CD1c-positive myeloid dendritic cell (primary cell): ENCODE data around the gene PCYT2.

Source experiments
- DNase-seq: peaks from one replicate; pipeline ENCODE4 v3.0.0-alpha.2; 2016; ENCODE audit errors: extremely low spot score

The PCYT2 gene

DNA sequence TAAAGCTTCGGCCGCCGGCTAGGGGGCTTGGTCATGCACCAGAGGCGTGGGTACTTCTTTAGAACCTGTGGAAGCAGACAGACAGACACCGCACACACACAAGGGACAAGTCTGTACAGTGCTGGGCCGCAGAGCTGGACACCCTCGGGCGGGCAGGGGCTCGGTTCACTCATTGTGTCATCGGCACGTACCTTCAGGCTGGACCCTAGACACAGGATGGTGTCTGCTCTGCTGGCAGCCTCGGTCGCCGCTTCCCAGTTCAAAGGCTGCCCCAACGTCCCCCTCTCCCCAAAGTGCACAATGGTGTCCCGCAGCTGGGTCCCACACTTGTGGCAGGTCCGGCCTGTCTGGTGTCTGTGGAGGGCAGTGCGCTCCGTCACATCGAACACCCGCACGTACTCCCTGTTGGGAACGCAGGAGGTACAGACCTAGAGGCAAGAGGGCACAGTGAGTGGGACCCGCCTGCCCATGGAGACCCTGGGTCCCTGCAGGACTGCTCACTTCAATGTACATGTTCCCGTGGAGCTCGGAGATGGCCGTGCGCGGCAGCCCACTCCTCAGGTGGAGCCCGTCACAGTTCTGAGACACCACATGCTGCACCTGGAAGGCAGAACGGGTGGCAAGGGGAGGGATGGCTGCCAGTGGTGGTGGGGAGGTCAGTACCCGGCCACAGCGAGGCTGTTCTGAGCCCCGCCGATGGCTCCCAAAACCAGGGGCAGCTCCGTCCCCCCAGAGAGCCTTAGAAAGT lies 3.1 kb upstream of the PCYT2 start:
- no peak for DNase-seq

DNA sequence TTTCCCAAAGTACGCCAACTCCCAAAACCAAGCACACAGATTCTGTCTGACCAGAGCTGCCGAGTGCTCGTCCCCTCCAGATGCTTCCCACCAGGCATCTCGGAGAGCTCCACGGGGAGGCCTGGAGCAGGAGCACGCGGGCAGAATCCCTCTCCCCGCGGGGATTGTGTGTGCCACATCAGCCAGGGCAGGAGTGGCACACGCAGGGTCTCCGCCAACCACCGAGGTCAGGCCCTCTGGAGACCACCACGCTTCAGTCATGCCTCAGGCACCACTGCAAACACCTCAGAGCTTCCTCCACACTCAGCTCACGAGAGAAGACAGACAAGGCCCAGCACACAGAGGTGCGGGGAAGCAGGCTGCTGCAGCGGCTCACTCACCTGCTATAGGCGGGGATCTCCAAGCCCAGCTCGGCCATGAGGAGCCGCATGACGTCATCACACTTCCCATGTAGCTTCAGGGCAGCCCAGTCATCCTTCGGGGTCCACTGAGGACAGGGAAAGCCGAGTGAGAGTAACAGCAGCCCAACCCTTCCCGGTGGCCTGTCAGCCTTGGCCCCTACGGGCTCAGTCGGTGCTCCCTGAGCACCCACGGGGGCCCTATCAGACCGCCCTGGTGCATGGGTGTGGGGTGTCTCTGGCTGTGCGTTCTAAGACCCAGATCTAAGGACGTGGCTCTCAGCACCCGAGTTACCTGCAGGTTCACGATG lies 2.3 kb upstream of the PCYT2 start:
- DNase-seq: no peak

DNA sequence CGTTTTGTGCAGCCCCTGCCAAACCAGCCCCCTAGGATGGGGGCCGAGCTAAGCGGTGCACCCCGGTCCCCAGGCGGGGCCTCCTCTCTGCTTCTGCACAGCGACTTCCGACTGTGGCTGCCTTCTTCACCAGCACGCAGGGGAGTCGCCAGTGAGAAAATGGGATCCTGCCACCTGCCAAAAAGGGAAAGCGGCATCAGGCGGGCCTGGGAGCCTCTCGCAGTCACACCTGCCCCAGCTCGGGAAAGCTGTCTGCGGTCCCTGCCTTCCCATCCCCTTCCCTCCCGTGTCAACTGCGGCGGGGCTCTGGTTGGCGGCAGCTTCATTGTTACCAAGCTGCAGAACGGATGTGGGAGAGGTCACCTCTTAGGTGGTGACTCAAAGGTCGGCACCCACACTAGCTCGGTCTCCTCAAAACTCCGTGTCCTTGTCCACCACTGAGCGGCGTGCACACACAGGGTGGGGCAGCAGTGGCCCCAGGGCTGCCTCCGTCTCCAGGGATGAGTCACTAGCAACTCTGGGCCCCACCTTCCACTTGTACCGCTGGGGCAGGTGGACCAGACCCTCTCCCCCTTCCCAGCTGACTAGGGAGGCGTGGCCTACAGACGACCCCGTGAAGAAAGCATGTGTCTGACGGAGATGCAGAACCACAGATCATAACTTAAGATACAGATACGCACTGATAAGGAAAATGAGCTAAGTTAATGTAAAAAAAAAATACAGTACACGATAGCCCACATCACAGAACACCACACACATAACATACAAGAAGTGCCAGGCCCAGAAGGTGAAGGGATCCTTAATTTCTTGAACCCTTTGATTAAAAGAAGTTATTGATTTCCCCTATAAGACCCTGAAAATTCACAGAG lies 1.5 kb upstream of the PCYT2 start:
- no peak for DNase-seq

DNA sequence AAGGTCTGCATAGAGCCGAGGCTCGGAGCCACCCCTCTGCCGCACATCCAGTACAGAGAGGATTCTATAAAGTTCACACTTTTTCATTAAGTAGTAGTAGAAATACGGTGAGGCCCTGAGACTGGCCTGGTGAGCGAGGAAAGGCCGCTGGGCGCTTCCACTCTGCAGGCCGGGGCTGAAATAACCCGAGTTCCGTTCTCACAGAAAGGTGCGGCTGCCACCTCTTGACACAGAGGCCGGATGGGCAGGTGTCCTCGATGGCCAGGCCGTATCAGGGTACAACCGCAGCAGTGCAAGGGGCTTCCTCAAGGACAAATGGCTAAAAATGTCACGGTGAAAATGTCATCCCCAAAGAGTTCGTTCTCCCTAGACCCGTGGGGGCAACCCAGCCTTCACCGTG lies 770 bp upstream of the PCYT2 start:
- no peak for DNase-seq

DNA sequence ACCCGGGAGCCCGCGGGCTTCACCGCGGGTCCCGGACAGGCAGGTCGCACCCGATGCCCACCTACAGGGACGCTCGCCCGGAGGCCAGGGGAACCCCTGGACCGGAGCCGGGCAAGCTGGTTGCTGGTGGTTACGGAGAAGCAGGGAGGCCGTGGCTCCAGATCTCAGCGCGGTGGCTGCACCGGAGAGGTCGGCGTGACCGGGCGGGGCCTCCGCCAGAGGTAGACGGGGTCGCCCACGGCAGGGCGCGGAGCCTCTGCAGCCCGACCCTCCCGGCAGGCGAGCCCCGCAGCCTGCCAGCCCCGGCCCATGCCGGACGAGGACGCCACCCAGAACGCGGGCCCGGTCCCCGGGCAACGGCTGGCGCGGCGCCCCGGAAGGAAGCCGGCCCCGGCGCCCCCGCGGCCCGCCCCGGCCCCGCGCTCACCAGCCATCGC lies 341 bp downstream of the PCYT2 start:
- no peak for DNase-seq

DNA sequence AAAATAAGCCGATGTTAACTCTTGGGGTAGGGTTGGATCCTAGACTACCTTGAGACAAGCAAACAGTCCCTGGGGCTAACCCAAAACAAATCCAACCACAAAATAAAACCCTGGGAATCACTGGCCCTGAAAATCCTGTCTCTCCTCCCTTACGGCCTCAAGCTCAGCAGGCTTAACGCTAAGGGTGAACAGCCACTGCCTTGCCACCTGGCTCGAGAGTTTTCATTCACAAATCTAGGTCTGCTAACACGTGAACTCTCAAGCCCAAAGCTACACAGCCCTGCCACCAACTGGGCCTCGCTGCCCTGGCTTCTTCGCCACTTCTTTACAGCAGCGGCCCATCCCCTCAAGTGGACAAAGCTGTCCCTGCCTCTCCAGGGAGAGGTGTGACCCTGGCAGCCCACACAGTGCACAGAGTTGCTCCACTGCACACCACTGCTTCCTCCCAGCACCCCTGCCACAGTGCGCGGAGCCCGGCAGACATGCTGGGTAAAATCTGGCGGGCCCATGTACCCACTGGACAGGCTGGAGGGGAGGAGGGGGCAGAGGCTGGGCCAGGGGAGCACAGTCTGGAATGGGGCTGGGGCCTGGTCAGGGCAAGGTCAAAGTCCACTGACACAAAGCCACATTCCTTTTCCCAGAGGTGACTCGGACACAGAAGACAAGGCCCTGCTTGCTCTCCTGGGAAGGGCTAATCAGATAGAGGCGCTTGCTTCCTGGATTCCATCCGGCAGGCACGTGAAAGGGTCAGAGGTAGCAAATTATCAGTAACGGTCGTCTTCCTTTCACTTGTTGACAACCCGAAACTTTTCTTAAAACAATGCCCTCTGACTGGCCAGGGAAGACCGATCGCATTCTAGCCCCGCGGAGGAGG lies 996 bp downstream of the PCYT2 start:
- DNase-seq: no peak

DNA sequence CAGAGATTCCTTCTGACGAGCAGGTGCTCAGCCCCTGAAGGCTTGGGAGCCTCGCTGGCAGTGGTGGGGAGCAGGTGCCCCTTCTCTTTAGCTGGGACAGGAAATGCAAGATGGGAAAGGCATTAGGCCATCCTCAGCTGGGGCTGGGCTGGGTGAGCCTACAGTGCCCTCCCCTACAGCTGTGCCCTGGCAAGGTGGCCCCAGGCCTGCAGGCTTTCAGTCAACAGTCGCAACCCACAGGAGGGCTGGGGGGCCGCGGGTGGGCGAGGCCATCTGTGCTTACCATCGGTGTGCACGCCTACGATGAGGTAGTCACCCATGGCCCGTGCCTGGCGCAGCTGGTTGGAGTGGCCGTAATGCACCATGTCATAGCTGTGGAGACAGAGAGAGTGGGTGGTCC lies 2.0 kb downstream of the PCYT2 start:
- DNase-seq: no peak

DNA sequence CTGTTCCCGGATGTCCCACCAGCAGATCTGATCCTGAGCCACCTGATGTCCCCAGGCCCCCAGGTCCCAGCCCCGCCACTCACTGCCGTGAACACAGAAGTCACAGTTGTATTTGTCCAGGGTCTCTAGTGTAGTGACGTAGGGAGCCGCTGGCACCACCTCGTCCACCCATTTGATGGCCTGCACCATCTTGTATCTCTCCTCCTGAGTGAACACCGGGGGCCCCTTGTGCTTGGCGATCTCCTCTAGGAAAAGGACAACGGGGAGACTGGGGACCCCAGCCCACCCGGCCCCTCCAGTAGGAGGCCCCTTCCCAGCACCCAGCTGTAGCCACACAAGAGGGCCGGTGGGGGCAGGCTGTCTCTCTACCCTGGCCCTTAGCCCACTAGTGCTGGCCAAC lies 2.4 kb downstream of the PCYT2 start:
- DNase-seq: no peak

DNA sequence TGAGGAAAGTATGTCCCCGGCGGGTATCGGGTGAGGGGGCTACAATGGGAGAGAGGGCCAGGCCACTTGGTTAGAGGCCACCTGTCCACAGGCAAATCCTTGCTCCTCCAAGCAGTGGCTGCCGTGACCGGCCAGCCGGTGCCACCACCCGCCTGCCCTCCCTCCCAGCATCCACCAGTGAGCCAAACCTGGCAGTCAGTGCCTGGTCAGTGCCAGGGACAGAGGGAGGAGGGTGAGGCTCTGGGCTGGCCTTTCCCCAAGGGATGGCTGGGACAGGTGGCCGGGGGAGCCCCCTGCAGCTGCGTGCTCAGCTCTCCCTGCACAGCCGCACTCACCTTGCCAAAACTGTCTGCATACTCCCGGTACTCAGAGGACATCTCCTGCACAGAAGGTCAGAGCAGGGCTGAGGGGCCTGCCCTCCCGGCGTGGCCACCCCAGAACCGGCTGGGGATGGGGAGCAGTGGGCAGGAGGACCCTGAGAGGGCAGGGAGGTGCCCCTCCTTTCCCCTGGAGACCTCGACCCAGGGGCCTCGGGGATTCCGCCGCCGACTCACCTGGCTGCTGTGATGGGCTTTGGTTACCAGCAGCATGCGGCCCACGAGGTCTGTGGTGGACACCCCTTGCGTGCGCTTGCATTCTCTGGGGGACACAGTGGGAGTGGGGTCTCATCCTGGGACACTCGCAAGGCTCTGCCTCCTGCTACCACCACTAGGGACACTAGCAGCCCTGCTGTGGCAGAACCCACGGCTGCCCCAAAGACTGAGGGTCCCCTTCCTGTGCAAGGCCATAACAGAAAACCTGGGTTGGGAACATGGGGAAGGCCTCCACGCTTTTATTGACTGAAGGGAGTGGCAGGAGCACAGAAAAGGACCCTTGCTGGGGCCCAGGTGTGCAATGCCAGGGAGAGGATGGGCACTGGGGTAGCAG lies 3.7 kb downstream of the PCYT2 start:
- DNase-seq: no peak

DNA sequence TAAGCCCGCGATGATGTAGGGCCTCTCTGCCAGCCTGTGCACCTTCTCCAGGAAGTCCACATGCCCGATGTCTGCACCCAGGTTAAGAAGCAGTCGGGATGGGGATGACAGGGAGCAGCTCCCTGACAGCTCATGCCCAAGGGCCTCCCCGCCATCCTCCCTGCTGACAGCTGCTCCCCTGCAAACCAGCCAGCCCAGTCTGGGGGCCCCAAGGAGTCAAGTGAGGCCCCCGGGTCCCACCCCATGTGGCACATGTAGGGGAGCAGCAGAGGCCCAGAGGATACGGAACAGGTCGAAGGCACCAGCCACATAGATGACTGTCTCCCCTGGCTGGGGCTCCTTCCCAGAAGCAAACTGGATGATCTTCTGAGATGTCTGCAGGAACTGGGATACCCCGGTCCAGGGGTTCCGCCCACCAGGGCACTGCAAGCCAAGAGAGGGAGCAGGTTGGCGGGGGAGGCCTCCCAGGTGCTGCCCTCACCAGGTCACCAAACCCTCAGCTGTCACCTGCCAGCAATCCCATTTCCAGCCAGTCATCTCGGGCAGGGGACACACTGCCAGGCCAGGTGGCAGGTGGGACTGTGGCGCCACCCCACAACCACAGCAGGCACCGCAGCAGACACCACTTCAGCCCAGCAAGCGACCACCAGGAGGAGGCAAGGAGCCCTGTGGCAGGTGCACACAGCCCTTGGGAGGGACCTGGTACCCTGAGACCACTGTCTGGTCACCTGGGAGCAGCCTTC lies 4.6 kb downstream of the PCYT2 start:
- no peak for DNase-seq

DNA sequence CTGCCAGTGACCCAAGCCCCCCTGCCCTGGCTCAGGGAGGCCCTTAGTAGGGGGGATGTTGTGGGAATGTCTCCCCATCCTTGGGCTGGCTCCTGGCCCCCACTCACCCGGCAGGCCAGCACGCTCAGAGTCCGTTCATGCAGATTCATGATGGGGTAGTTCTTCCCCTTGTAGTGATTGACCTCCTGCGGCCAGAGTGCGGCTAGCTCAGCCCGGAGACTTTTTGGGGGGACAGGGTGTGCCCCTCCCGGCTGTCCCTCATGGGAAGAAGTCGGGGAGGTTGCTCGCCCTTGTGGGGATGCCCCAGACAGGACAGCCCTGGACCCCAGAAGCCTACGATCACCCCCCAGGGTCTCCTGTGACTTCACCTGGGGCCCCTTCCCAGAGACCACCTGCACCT lies 5.2 kb downstream of the PCYT2 start:
- no peak for DNase-seq

DNA sequence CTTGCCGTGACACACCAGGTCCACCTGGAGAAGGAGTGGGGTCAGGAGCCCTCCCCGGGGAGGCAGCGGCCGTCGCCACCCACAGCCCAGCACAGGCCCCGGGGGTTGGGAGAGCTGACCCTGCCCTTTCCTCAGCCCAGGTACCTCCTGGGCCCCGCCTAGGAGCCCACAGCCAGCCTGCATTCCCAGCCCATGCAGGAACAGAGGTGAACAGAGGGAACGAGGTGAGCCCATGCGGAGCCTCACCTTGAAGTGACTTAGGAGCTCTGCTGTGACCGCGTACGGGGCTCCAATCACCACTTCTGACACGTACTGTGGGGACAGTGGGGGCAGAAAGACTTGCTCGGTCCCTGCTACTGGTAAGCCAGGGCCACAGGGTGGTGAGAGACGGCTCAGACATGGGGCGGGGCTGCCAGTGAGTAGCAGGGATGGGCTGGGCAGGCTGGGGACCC lies 5.7 kb downstream of the PCYT2 start:
- no peak for DNase-seq

DNA sequence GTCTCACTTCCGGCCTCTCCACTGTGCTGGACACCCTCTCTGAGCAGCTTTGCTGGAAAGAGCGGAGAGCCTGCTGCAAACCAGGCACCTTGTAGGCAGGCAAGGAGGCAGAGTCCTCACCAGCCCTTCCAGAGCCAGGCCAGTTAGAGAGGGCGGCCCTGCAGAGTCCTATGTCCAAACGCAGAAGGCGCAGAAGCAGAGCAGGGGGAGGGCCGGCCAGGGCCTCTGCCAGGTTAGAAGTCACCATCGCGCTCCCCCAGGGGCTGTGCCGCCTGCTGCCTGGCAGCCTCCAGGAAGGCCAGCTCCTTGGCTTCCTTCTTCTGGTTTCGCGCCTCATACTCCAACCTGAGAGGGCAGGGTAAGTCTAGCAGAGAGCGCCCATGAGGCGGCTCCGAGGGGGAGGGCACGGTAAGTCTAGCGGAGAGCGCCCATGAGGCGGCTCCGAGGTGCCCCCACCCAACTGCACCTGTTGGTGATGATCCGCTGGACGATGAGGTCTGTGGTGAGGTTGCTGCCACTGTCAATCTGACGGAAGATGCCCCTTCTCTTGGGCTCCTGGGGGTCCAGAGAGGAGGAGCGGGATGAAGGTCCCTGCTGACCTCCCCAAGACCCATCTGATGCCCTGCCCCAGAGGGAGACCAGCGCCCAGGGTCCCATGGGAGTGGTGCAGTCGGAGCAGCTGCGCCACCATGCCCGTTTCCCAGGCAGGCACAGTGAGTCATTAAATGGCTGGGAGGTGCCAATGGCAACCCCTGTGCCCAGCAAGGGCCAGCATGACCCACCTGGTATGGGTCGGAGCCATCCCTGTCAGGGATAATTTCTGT lies 6.4 kb downstream of the PCYT2 start:
- DNase-seq: no peak

DNA sequence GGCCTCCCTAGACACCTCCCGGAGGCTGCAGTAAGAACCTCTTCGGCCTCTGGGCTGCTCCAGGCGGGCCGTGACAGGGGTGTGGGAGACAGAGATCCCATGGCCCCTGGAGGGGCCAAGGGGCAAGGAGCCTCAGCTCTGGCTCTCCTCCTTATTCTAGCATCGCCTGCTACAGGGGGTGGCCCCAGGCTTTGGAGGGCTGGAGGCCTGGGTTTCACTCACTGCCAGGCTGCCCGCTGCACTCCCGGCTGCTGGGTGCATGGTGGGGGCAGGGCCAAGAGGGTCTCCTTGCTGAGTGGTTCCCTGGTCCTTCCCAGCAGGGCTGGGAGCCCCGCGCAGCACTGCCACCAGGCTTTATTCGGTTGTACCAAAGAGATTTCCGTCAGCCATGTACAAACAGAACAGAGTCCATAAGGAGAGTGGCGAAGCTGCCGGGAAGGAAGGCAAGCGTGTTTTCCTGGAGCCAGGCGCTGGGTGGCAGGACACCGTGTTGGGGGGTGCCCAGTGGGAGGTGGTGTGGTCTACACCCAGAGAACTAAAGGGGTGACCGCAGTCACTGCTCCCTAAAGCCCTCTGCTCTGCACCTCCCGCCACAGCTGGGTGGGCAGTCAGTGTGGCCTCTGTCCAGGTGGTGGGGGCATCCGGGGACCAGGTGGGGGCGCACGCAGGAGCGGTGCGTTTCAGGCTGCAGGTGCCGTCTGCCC lies 7.2 kb downstream of the PCYT2 start:
- DNase-seq: no peak

DNA sequence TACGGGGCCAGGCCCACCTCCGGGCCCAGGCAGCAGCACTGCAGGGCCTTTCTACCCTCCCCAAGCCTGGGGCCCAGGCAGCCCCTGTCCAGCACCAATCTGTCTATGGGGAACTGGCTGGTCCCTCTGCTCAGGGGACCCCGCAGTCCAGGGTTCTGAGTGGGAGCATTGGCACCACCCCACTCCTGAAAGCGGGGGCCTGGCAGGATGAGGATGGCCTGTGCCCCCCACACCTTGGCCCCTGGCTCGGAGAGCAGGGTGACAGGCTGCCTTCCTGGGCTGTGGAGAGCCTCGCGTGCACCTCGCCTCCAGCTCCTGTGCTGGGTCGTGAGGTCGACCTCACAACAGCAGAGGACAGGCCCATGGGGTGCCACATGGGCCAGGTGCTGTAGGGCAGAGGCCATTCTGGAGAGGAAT lies 7.8 kb downstream of the PCYT2 start:
- DNase-seq: no peak

DNA sequence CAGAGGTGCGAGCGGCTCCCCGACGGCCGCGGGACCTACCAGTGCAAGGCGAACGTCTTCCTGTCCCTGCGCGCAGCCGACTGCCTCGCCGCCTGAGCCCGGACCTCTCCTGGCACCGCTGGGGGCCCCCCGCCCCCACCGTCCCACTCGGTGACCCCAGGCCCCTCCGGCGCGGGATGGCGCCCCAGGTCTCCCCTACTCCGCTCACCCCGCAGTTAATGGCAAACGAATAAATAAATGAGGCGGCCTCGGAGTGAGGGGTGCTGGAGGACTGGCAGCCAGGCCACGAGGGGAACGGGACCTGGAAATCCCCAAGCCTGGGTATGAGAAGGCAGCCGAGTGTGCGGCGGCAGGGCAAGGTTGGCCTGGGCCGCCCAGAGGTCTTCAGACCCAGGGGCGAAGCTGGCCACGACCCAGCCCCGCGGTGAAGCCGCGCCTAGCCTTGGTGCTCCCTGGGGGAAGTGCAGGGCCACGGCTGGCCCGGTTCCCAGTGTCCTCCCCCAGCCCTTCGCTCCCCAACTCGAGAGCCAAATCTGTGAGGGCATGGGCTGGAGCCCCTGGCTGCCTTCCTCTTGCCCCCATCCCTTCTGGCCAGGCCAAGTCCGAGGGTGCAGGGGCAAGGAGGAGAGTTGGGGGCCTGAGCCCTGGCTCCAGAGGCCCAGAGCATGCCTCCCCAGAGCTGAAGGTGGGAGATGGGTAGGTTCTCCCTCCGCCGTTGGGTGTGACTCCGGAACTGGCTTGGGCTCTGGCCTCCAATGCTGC lies 8.4 kb downstream of the PCYT2 start:
- DNase-seq: no peak

DNA sequence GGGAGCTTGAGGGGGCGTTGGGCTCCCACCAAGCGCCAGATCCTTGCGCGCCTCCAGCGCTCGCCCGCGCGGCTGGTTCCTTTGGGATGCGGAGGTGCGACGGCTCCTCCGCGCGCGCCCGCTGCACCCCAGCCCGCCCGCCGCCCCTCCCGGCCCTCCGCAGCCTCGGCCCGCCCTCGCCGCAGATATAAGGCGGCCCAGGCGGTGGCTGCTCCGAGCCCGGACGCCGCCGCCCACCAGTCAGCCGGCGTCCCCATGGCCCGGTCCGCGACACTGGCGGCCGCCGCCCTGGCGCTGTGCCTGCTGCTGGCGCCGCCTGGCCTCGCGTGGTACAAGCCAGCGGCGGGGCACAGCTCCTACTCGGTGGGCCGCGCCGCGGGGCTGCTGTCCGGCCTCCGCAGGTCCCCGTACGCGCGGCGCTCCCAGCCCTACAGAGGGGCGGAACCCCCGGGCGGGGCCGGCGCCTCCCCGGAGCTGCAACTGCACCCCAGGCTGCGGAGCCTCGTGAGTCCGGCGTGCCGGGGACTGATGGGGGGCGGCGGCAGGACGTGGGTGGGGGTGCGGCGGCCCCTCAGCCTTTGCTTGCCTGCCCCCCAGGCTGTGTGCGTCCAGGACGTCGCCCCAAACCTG lies 9.1 kb downstream of the PCYT2 start, which contains the start of gene NPB:
Gene NPB, plus strand, starts transcription at position 216 of the 630 bp plus-strand sequence. Its CDS starts 40 bp downstream, at position 256.
- peak; percentile 52 for DNase-seq
